HEK293 (cell line): Measurements from ENCODE around the gene GMDS.

ENCODE experiments used
- CTCF ChIA-PET: fragments of 350-600 bp; formaldehyde crosslinking; extraction: SDS; loops from one replicate; lab custom pipeline; 2021; ENCODE audit warnings: antibody characterized with exemption; lab: Yijun Ruan, JAX
- POLR2A ChIA-PET: fragments of 300-600 bp; formaldehyde crosslinking; extraction: SDS; loops from one replicate; lab custom pipeline; 2020; ENCODE audit warnings: antibody characterized with exemption, inconsistent platforms; lab: Yijun Ruan, JAX
- H3K27ac ChIP-seq: fragments of 200-500 bp; sonication (Bioruptor generic); 2 replicates; pipeline ENCODE4 v1.5.1; 2014; ENCODE audit warnings: low read depth, low read length, control low read depth, inconsistent platforms; ENCODE audit errors: extremely low read depth
- H3K36me3 ChIP-seq, 2 experiments: fragments of 200-500 bp in 1 of 2; sonication (Bioruptor generic) in 1 of 2; 1 replicate in 1 of 2; 2 replicates in 1 of 2; pipeline ENCODE4 v1.5.1; 2014 to 2017; ENCODE audit warnings: inconsistent platforms in 2 of 2, low read length in 2 of 2; ENCODE audit not compliant: control insufficient read depth in 2 of 2, insufficient read depth in 1 of 2
- H3K4me1 ChIP-seq: fragments of 200-500 bp; sonication (Bioruptor generic); 2 replicates; pipeline ENCODE4 v1.5.1; 2014; ENCODE audit warnings: mild to moderate bottlenecking, low read length, inconsistent platforms; ENCODE audit not compliant: control insufficient read depth, insufficient read depth
- H3K4me3 ChIP-seq: 2 replicates; pipeline ENCODE4 v1.5.1; 2011; ENCODE audit warnings: low read depth, mild to moderate bottlenecking, control low read depth, low read length, moderate library complexity
- H3K9me3 ChIP-seq: fragments of 200-500 bp; sonication (Bioruptor generic); 2 replicates; pipeline ENCODE4 v1.5.1; 2014; ENCODE audit warnings: low read depth, low read length, inconsistent platforms; ENCODE audit not compliant: control insufficient read depth, insufficient read depth
- BCL11B ChIP-seq: fragments of 450-650 bp; formaldehyde crosslinking; IDR thresholded peaks from 2 replicates; pipeline ENCODE4 v1.5.1; 2016; ENCODE audit warnings: low read depth, missing biosample characterization, missing genetic modification characterization
- HOXD13 ChIP-seq: sonication (generic); formaldehyde crosslinking; IDR thresholded peaks from 2 replicates; pipeline ENCODE4 v1.8.0; 2022; ENCODE audit warnings: missing genetic modification reagents, borderline replicate concordance
- KLF16 ChIP-seq: fragments of 450-650 bp; formaldehyde crosslinking; IDR thresholded peaks from 2 replicates; pipeline ENCODE4 v1.5.1; 2017; ENCODE audit warnings: missing biosample characterization, missing genetic modification characterization
- ZFHX2 ChIP-seq: fragments of 450-650 bp; formaldehyde crosslinking; conservative IDR thresholded peaks from 2 replicates; pipeline ENCODE4 v1.5.1; 2016; ENCODE audit warnings: missing biosample characterization, missing genetic modification characterization
- ZNF132 ChIP-seq: fragments of 450-650 bp; formaldehyde crosslinking; IDR thresholded peaks from 2 replicates; pipeline ENCODE4 v1.5.1; 2017; ENCODE audit warnings: missing biosample characterization, missing genetic modification characterization, borderline replicate concordance
- ZNF2 ChIP-seq: fragments of 450-650 bp; formaldehyde crosslinking; IDR thresholded peaks from 2 replicates; pipeline ENCODE4 v1.5.1; 2016; ENCODE audit warnings: missing biosample characterization, missing genetic modification characterization
- ZNF302 ChIP-seq: fragments of 450-650 bp; formaldehyde crosslinking; IDR thresholded peaks from 2 replicates; pipeline ENCODE4 v1.5.1; 2016; ENCODE audit warnings: missing biosample characterization, missing genetic modification characterization, low read depth
- ZNF366 ChIP-seq: fragments of 450-650 bp; formaldehyde crosslinking; conservative IDR thresholded peaks from 2 replicates; pipeline ENCODE4 v1.5.1; 2016; ENCODE audit warnings: missing biosample characterization, missing genetic modification characterization
- ZNF510 ChIP-seq: fragments of 450-650 bp; formaldehyde crosslinking; IDR thresholded peaks from 2 replicates; pipeline ENCODE4 v1.5.1; 2018; ENCODE audit warnings: mild to moderate bottlenecking, missing genetic modification characterization, missing biosample characterization; ENCODE audit not compliant: insufficient replicate concordance
- ZNF544 ChIP-seq: fragments of 450-650 bp; formaldehyde crosslinking; IDR thresholded peaks from 2 replicates; pipeline ENCODE4 v1.5.0; 2017; ENCODE audit warnings: missing biosample characterization, missing genetic modification characterization
- ZNF610 ChIP-seq: fragments of 450-650 bp; formaldehyde crosslinking; IDR thresholded peaks from 2 replicates; pipeline ENCODE4 v1.5.1; 2016; ENCODE audit warnings: missing biosample characterization, missing genetic modification characterization, borderline replicate concordance
- ZNF629 ChIP-seq: fragments of 450-650 bp; formaldehyde crosslinking; IDR thresholded peaks from 2 replicates; pipeline ENCODE4 v1.5.1; 2017; ENCODE audit warnings: missing biosample characterization, missing genetic modification characterization
- ZNF792 ChIP-seq: fragments of 450-650 bp; formaldehyde crosslinking; IDR thresholded peaks from 2 replicates; pipeline ENCODE4 v1.5.1; 2016; ENCODE audit warnings: missing biosample characterization, missing genetic modification characterization
- TF ChIP-seq, protein P1 (sequence below): fragments of 450-650 bp; formaldehyde crosslinking; IDR thresholded peaks from 2 replicates; pipeline ENCODE4 v1.5.1; 2017; ENCODE audit warnings: missing biosample characterization, missing genetic modification characterization
- TF ChIP-seq, protein P2 (sequence below): fragments of 450-650 bp; formaldehyde crosslinking; IDR thresholded peaks from 2 replicates; pipeline ENCODE4 v1.5.1; 2016; ENCODE audit warnings: missing biosample characterization, missing genetic modification characterization, borderline replicate concordance
- TF ChIP-seq, protein P3 (sequence below): fragments of 450-650 bp; formaldehyde crosslinking; IDR thresholded peaks from 2 replicates; pipeline ENCODE4 v1.5.0; 2017; ENCODE audit warnings: missing biosample characterization, missing genetic modification characterization, borderline replicate concordance
- TF ChIP-seq, protein P4 (sequence below): fragments of 450-650 bp; formaldehyde crosslinking; IDR thresholded peaks from 2 replicates; pipeline ENCODE4 v1.5.1; 2016; ENCODE audit warnings: missing biosample characterization, missing genetic modification characterization, low read depth
- TF ChIP-seq, protein P5 (sequence below): fragments of 450-650 bp; formaldehyde crosslinking; IDR thresholded peaks from 2 replicates; pipeline ENCODE4 v1.5.1; 2016; ENCODE audit warnings: missing biosample characterization, missing genetic modification characterization, low read depth
- TF ChIP-seq, protein P6 (sequence below): fragments of 450-650 bp; formaldehyde crosslinking; IDR thresholded peaks from 2 replicates; pipeline ENCODE4 v1.5.1; 2017; ENCODE audit warnings: missing biosample characterization, missing genetic modification characterization

Gene GMDS

DNA sequence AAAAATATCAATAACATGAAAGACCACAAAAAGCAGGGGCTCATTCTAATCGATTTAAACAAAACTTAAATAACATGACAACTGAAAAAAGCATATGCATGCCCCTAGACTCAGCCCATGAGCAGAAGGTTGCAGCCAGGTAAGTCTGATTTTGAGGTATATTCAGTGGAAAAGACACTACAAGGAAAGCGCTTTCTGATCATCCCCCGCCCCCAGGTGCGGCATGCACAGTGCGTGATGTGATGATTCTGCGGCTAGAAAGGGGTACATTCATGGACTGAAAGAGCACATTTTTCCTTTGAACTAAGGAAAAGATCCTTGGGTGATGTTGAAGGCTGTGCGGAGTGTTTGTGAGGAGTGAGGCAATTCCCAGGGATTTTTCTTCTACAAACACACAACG lies 652.6 kb downstream of the GMDS start (continued):
- TF ChIP-seq, protein P1, sequence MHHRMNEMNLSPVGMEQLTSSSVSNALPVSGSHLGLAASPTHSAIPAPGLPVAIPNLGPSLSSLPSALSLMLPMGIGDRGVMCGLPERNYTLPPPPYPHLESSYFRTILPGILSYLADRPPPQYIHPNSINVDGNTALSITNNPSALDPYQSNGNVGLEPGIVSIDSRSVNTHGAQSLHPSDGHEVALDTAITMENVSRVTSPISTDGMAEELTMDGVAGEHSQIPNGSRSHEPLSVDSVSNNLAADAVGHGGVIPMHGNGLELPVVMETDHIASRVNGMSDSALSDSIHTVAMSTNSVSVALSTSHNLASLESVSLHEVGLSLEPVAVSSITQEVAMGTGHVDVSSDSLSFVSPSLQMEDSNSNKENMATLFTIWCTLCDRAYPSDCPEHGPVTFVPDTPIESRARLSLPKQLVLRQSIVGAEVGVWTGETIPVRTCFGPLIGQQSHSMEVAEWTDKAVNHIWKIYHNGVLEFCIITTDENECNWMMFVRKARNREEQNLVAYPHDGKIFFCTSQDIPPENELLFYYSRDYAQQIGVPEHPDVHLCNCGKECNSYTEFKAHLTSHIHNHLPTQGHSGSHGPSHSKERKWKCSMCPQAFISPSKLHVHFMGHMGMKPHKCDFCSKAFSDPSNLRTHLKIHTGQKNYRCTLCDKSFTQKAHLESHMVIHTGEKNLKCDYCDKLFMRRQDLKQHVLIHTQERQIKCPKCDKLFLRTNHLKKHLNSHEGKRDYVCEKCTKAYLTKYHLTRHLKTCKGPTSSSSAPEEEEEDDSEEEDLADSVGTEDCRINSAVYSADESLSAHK (tag by site-specific recombination), result no peak
- TF ChIP-seq ZNF2 (tag by site-specific recombination) (no peak), ZNF544 (tag by site-specific recombination) (no peak), HOXD13 (CRISPR knock-in tag) (no peak), ZNF302 (tag by site-specific recombination) (no peak)
- TF ChIP-seq, all 188 proteins: peak for 0

DNA sequence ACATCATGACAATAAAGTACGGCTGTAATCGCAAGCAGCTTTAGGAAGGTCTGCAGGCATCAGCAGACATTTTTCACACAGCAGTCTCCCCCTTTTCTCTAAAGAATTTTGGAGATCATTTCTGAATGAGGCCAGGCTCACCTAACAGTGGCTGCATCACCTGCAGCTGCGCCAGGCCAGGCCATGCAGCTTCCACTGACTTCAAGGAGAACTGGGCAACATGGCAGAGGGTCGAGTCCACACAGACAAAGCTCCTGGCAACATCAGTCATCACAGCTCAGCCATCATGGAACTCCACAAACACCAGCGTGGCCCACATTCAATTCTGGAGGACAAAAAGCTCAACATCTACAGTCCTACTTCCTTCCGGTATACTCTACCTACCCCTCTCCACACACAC lies 653.5 kb downstream of the GMDS start:
- POLR2A ChIA-PET, result interaction anchor here (0.6 kb wide), 1 partner anchor 17 kb away, joined by 3 read pairs; no protein-coding TSS in a partner anchor
- TF ChIP-seq ZNF610 (tag by site-specific recombination), result no peak
- TF ChIP-seq ZNF510 (tag by site-specific recombination), result no peak
- TF ChIP-seq KLF16 (tag by site-specific recombination), result no peak
- no peak for TF ChIP-seq ZNF366 (tag by site-specific recombination)
- TF ChIP-seq, protein P2, sequence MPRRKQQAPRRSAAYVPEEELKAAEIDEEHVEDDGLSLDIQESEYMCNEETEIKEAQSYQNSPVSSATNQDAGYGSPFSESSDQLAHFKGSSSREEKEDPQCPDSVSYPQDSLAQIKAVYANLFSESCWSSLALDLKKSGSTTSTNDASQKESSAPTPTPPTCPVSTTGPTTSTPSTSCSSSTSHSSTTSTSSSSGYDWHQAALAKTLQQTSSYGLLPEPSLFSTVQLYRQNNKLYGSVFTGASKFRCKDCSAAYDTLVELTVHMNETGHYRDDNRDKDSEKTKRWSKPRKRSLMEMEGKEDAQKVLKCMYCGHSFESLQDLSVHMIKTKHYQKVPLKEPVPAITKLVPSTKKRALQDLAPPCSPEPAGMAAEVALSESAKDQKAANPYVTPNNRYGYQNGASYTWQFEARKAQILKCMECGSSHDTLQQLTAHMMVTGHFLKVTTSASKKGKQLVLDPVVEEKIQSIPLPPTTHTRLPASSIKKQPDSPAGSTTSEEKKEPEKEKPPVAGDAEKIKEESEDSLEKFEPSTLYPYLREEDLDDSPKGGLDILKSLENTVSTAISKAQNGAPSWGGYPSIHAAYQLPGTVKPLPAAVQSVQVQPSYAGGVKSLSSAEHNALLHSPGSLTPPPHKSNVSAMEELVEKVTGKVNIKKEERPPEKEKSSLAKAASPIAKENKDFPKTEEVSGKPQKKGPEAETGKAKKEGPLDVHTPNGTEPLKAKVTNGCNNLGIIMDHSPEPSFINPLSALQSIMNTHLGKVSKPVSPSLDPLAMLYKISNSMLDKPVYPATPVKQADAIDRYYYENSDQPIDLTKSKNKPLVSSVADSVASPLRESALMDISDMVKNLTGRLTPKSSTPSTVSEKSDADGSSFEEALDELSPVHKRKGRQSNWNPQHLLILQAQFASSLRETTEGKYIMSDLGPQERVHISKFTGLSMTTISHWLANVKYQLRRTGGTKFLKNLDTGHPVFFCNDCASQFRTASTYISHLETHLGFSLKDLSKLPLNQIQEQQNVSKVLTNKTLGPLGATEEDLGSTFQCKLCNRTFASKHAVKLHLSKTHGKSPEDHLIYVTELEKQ, result no peak
- TF ChIP-seq, protein P3, sequence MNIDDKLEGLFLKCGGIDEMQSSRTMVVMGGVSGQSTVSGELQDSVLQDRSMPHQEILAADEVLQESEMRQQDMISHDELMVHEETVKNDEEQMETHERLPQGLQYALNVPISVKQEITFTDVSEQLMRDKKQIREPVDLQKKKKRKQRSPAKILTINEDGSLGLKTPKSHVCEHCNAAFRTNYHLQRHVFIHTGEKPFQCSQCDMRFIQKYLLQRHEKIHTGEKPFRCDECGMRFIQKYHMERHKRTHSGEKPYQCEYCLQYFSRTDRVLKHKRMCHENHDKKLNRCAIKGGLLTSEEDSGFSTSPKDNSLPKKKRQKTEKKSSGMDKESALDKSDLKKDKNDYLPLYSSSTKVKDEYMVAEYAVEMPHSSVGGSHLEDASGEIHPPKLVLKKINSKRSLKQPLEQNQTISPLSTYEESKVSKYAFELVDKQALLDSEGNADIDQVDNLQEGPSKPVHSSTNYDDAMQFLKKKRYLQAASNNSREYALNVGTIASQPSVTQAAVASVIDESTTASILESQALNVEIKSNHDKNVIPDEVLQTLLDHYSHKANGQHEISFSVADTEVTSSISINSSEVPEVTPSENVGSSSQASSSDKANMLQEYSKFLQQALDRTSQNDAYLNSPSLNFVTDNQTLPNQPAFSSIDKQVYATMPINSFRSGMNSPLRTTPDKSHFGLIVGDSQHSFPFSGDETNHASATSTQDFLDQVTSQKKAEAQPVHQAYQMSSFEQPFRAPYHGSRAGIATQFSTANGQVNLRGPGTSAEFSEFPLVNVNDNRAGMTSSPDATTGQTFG, result no peak
- TF ChIP-seq BCL11B (tag by site-specific recombination), result no peak
- TF ChIP-seq, protein P4, sequence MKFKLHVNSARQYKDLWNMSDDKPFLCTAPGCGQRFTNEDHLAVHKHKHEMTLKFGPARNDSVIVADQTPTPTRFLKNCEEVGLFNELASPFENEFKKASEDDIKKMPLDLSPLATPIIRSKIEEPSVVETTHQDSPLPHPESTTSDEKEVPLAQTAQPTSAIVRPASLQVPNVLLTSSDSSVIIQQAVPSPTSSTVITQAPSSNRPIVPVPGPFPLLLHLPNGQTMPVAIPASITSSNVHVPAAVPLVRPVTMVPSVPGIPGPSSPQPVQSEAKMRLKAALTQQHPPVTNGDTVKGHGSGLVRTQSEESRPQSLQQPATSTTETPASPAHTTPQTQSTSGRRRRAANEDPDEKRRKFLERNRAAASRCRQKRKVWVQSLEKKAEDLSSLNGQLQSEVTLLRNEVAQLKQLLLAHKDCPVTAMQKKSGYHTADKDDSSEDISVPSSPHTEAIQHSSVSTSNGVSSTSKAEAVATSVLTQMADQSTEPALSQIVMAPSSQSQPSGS (tag by site-specific recombination), result no peak
- no peak for TF ChIP-seq ZNF792 (tag by site-specific recombination)
- TF ChIP-seq ZNF629, result no peak
- TF ChIP-seq, protein P5, sequence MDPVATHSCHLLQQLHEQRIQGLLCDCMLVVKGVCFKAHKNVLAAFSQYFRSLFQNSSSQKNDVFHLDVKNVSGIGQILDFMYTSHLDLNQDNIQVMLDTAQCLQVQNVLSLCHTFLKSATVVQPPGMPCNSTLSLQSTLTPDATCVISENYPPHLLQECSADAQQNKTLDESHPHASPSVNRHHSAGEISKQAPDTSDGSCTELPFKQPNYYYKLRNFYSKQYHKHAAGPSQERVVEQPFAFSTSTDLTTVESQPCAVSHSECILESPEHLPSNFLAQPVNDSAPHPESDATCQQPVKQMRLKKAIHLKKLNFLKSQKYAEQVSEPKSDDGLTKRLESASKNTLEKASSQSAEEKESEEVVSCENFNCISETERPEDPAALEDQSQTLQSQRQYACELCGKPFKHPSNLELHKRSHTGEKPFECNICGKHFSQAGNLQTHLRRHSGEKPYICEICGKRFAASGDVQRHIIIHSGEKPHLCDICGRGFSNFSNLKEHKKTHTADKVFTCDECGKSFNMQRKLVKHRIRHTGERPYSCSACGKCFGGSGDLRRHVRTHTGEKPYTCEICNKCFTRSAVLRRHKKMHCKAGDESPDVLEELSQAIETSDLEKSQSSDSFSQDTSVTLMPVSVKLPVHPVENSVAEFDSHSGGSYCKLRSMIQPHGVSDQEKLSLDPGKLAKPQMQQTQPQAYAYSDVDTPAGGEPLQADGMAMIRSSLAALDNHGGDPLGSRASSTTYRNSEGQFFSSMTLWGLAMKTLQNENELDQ (tag by site-specific recombination), result no peak
- TF ChIP-seq ZNF132 (tag by site-specific recombination), result no peak
- TF ChIP-seq, protein P6, sequence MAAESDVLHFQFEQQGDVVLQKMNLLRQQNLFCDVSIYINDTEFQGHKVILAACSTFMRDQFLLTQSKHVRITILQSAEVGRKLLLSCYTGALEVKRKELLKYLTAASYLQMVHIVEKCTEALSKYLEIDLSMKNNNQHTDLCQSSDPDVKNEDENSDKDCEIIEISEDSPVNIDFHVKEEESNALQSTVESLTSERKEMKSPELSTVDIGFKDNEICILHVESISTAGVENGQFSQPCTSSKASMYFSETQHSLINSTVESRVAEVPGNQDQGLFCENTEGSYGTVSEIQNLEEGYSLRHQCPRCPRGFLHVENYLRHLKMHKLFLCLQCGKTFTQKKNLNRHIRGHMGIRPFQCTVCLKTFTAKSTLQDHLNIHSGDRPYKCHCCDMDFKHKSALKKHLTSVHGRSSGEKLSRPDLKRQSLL (tag by site-specific recombination), result no peak
- no peak for TF ChIP-seq ZFHX2 (tag by site-specific recombination)
- H3K4me1 ChIP-seq, result peaks cover 4% of the 10 kb centered on the region
- no peaks in the 10 kb centered on the region for H3K9me3 ChIP-seq
- no peaks in the 10 kb centered on the region for H3K36me3 ChIP-seq
- H3K27ac ChIP-seq, result no peak overlapping the region
- CTCF ChIA-PET, result interaction anchor here (0.6 to 2.0 kb wide), 5 partner anchors 243 to 1258 kb away, joined by 3 to 6 read pairs (median 3); no protein-coding TSS in a partner anchor
- H3K4me3 ChIP-seq, result no peak overlapping the region
